ENCODE data around the gene ARHGEF19. TPM values are rescaled to one million over a fixed set of nuclear protein-coding genes. Genes with fewer than 3 reads are reported as not detected.
A peak's percentile ranks its signal among the peaks of the same experiment; 100 is the strongest.

The ARHGEF19 gene
- total and polyA plus RNA-seq, 2 of the 4 experiments (the other 2 are of a cell fraction): 4.5 to 16.8 TPM

DNA sequence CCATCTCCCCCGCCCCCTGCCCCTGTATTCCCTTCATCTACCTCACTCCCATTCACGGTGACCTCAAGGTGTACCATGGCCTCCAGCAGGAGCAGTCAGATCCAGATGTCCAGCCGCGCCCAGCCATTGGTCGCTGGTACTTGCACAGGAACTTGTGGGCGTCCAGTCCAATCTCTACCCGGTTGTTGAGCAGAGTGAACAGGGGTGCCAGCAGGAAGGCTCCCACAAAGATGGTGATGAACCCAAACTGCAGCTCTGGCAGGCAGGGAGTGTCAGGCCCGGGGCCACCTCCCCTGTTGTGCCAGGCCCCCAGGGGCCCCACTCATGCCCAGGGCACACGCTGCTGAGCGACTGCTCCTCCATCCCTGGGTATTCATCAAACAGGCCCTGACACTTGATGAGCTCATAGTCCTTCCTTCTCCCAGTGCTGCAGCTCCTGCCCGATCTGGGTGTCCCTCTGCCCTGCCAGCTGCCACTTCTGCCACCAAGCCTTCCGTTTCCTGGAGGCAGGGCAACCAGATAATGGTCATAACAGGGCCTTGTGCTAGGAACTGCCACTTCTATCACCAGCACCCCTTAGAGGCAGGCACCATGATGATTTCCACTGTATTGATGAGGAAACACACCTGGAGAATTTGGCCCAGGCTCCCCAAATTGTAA is 5.7 kb upstream of the ARHGEF19 start:
- no peak overlapping the region for H3K9ac ChIP-seq (ENCODE audit: low read depth, low read length)
- H3K14ac ChIP-seq (replicated peaks; ENCODE audit: low read depth, low read length): no peak overlapping the region
- H4K20me1 ChIP-seq (ENCODE audit: insufficient read depth, low read length): no peaks in the 10 kb centered on the region
- no peak overlapping the region for H3K23ac ChIP-seq (ENCODE audit: low read depth, low read length)
- H3K56ac ChIP-seq (ENCODE audit: extremely low read depth, insufficient read depth, low read length): no peak overlapping the region
- no peaks in the 10 kb centered on the region for H3K36me3 ChIP-seq (ENCODE audit: control insufficient read depth, insufficient read depth, low read length)
- no peak overlapping the region for H3K4me2 ChIP-seq (ENCODE audit: low read depth, low read length)
- H4K5ac ChIP-seq (ENCODE audit: low read depth, low read length): no peak overlapping the region
- H3K4me1 ChIP-seq (ENCODE audit: control insufficient read depth, insufficient read depth, low read length): no peaks in the 10 kb centered on the region
- in situ Hi-C loops (cut with MboI; ENCODE audit: low sequenced_read_pairs) (no loop called here), dilution Hi-C loops (cut with HindIII; ENCODE audit: low sequenced_read_pairs, unreplicated experiment) (no loop called here), intact Hi-C loops (cut with micrococcal nuclease) (no loop called here)
- H2AK5ac ChIP-seq (ENCODE audit: low read depth, low read length): 0 out of 2 replicates have a peak overlapping the region, but pooled peaks have one; percentile 59
- ChIA-PET CTCF (no interaction called here), POLR2A (ENCODE audit: unreplicated experiment) (interaction anchor here (0.5 to 0.9 kb wide), 2 partner anchors 11 to 18 kb away, joined by 3 to 21 read pairs; no protein-coding TSS in a partner anchor)
- no peak overlapping the region for H2BK15ac ChIP-seq (ENCODE audit: low read depth, low read length)
- H2BK120ac ChIP-seq (ENCODE audit: low read depth, low read length): no peak overlapping the region
- DNase-seq: no peak
- H2AK9ac ChIP-seq (replicated peaks; ENCODE audit: low read depth, low read length, poor library complexity): no peak overlapping the region
- 0 out of 2 replicates have a peak, but pooled peaks cover 5% of the 10 kb centered on the region for H3K9me1 ChIP-seq (ENCODE audit: insufficient read depth, low read length)
- peak overlapping the region; percentile 65 to 83; a peak in 2 of 4 replicates for H4K8ac ChIP-seq (ENCODE audit: low read depth in 2 of 2, low read length in 2 of 2)
- H4K91ac ChIP-seq (ENCODE audit: insufficient read depth, low read depth, low read length): no peak overlapping the region
- no peak overlapping the region for H2BK5ac ChIP-seq (ENCODE audit: low read depth, low read length, poor library complexity, severe bottlenecking)
- H3K4ac ChIP-seq (ENCODE audit: low read depth, low read length): no peak overlapping the region
- TF ChIP-seq, protein P1, sequence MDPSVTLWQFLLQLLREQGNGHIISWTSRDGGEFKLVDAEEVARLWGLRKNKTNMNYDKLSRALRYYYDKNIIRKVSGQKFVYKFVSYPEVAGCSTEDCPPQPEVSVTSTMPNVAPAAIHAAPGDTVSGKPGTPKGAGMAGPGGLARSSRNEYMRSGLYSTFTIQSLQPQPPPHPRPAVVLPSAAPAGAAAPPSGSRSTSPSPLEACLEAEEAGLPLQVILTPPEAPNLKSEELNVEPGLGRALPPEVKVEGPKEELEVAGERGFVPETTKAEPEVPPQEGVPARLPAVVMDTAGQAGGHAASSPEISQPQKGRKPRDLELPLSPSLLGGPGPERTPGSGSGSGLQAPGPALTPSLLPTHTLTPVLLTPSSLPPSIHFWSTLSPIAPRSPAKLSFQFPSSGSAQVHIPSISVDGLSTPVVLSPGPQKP (IDR thresholded peaks at IDR 0.05; ENCODE audit: borderline replicate concordance, low read depth, low read length): no peak
- TF ChIP-seq SMC3 (IDR thresholded peaks at IDR 0.05; ENCODE audit: low read depth, low read length): no peak
- H2AFZ ChIP-seq (replicated peaks; ENCODE audit: low read length, poor library complexity): peak overlapping the region; percentile 84
- no peaks in the 10 kb centered on the region for H3K9me3 ChIP-seq (ENCODE audit: control insufficient read depth, insufficient read depth, low read length)
- no peaks in the 10 kb centered on the region for H3K79me1 ChIP-seq (ENCODE audit: low read depth in 1 of 2, low read length in 2 of 2)
- ATAC-seq (ENCODE audit: low read depth): no peak
- 89% methylated on average over 9 of the region's 12 CpGs; no CpG with 5 or more reads in 1 of the 2 experiments for WGBS, 2 experiments (ENCODE audit: extremely low coverage in 2 of 2, insufficient read length in 1 of 2)
- no peak overlapping the region for H3K4me3 ChIP-seq (ENCODE audit: insufficient read depth, low read depth, low read length)
- H2BK20ac ChIP-seq (ENCODE audit: low read depth, low read length): no peak overlapping the region
- no peak overlapping the region for H3K27ac ChIP-seq (ENCODE audit: insufficient read depth, low read length)
- no peak overlapping the region for H3K18ac ChIP-seq (ENCODE audit: low read depth, low read length)
- H3K27me3 ChIP-seq (ENCODE audit: control insufficient read depth, insufficient read depth, low read length): peaks cover 2% of the 10 kb centered on the region; the same call in 1 of the 2 replicates
- BruUV-seq (replicated peaks): no TSS peak
